H9 (cell line): ENCODE data around the gene DCC. TPM values are rescaled to one million over a fixed set of nuclear protein-coding genes. Genes with fewer than 3 reads are reported as not detected.

ENCODE experiments used
- DNase-seq: peaks from one replicate; pipeline ENCODE4 v3.0.0-alpha.2; 2017
- H2AFZ ChIP-seq: one replicate; pipeline ENCODE4 v1.6.1; 2013; ENCODE audit warnings: mild to moderate bottlenecking, low read length, control low read depth, moderate library complexity
- H2AK5ac ChIP-seq: 2 replicates; pipeline ENCODE4 v1.6.1; 2013; ENCODE audit warnings: low read length, control low read depth, mixed read lengths; ENCODE audit not compliant: insufficient read length
- H2BK120ac ChIP-seq: one replicate; pipeline ENCODE4 v1.6.1; 2013; ENCODE audit warnings: low read depth, mild to moderate bottlenecking, low read length, control low read depth, inconsistent platforms; ENCODE audit not compliant: poor library complexity, severe bottlenecking
- H2BK12ac ChIP-seq: 2 replicates; pipeline ENCODE4 v1.6.1; 2013; ENCODE audit warnings: low read length, control low read depth, mixed read lengths, low read depth; ENCODE audit not compliant: insufficient read length
- H2BK15ac ChIP-seq: 2 replicates; pipeline ENCODE4 v1.6.1; 2013; ENCODE audit warnings: low read depth, low read length, control low read depth
- H2BK20ac ChIP-seq: one replicate; pipeline ENCODE4 v1.6.1; 2013; ENCODE audit warnings: low read depth, mild to moderate bottlenecking, low read length, control low read depth, inconsistent platforms; ENCODE audit not compliant: poor library complexity, severe bottlenecking
- H2BK5ac ChIP-seq: 2 replicates; pipeline ENCODE4 v1.6.1; 2013; ENCODE audit warnings: low read length, control low read depth, mixed read lengths; ENCODE audit not compliant: insufficient read length
- H3K14ac ChIP-seq: 2 replicates; pipeline ENCODE4 v1.6.1; 2013; ENCODE audit warnings: low read length, control low read depth; ENCODE audit not compliant: insufficient read depth
- H3K18ac ChIP-seq: 2 replicates; pipeline ENCODE4 v1.6.1; 2013; ENCODE audit warnings: low read depth, mild to moderate bottlenecking, mixed read lengths, low read length, control low read depth; ENCODE audit not compliant: insufficient read length
- H3K23ac ChIP-seq: 2 replicates; pipeline ENCODE4 v1.6.1; 2013; ENCODE audit warnings: low read length, control low read depth, mixed read lengths, low read depth; ENCODE audit not compliant: insufficient read length
- H3K23me2 ChIP-seq: 2 replicates; pipeline ENCODE4 v1.6.1; 2013; ENCODE audit warnings: low read depth, mild to moderate bottlenecking, mixed read lengths, low read length, control low read depth; ENCODE audit not compliant: insufficient read length, poor library complexity, severe bottlenecking
- H3K27ac ChIP-seq: 2 replicates; pipeline ENCODE4 v1.5.1; 2013; ENCODE audit warnings: low read length, control low read depth, mixed read lengths, low read depth; ENCODE audit not compliant: insufficient read length
- H3K27me3 ChIP-seq: 2 replicates; pipeline ENCODE4 v1.6.1; 2013; ENCODE audit warnings: low read length, control low read depth, inconsistent platforms; ENCODE audit not compliant: insufficient read depth
- H3K4ac ChIP-seq: 2 replicates; pipeline ENCODE4 v1.6.1; 2013; ENCODE audit warnings: low read depth, mild to moderate bottlenecking, control low read depth, inconsistent platforms, low read length, moderate library complexity
- H3K4me1 ChIP-seq: 2 replicates; pipeline ENCODE4 v1.6.1; 2013; ENCODE audit warnings: low read length, control low read depth, inconsistent platforms; ENCODE audit not compliant: insufficient read depth
- H3K4me2 ChIP-seq: 2 replicates; pipeline ENCODE4 v1.6.1; 2013; ENCODE audit warnings: low read length, control low read depth, mixed read lengths; ENCODE audit not compliant: insufficient read length, insufficient read depth
- H3K56ac ChIP-seq: 2 replicates; pipeline ENCODE4 v1.6.1; 2013; ENCODE audit warnings: low read depth, mild to moderate bottlenecking, mixed read lengths, low read length, control low read depth; ENCODE audit not compliant: insufficient read length
- H3K79me1 ChIP-seq: 2 replicates; pipeline ENCODE4 v1.6.1; 2013; ENCODE audit warnings: low read depth, mild to moderate bottlenecking, moderate library complexity, low read length, control low read depth, inconsistent platforms; ENCODE audit not compliant: insufficient read depth, poor library complexity, severe bottlenecking
- H3K79me2 ChIP-seq: 2 replicates; pipeline ENCODE4 v1.6.1; 2013; ENCODE audit warnings: low read length, control low read depth, inconsistent platforms; ENCODE audit not compliant: insufficient read depth
- H3K9ac ChIP-seq: 2 replicates; pipeline ENCODE4 v1.6.1; 2013; ENCODE audit warnings: low read length, control low read depth, mixed read lengths; ENCODE audit not compliant: insufficient read length; ENCODE audit errors: extremely low read depth
- H3K9me3 ChIP-seq: one replicate; pipeline ENCODE4 v1.6.1; 2013; ENCODE audit warnings: low read depth, low read length, inconsistent platforms; ENCODE audit not compliant: control insufficient read depth
- H3T11ph ChIP-seq: one replicate; pipeline ENCODE4 v1.6.1; 2013; ENCODE audit warnings: mild to moderate bottlenecking, low read length, control low read depth, inconsistent platforms
- H4K20me1 ChIP-seq: one replicate; pipeline ENCODE4 v1.6.1; 2013; ENCODE audit not compliant: control insufficient read depth, insufficient read length, insufficient read depth
- H4K5ac ChIP-seq: 2 replicates; pipeline ENCODE4 v1.6.1; 2013; ENCODE audit warnings: low read depth, mild to moderate bottlenecking, mixed read lengths, low read length, control low read depth; ENCODE audit not compliant: insufficient read length
- H4K8ac ChIP-seq: replicated peaks from 2 replicates; pipeline ENCODE4 v1.6.1; 2013; ENCODE audit warnings: low read length, control low read depth, mixed read lengths, low read depth; ENCODE audit not compliant: insufficient read length
- H4K91ac ChIP-seq: 2 replicates; pipeline ENCODE4 v1.6.1; 2013; ENCODE audit warnings: low read depth, mild to moderate bottlenecking, moderate library complexity, mixed read lengths, low read length, control low read depth; ENCODE audit not compliant: insufficient read length
- H3K27ac Mint-ChIP-seq, 3 experiments: 2 replicates in 2 of 3; 3 replicates in 1 of 3; pipeline ENCODE4 v1.8.0; 2020 to 2021; ENCODE audit warnings: mixed read lengths in 3 of 3, mild to moderate bottlenecking in 1 of 3, moderate library complexity in 1 of 3
- H3K27me3 Mint-ChIP-seq: 2 replicates; pipeline ENCODE4 v1.8.0; 2021; ENCODE audit warnings: low read depth, mild to moderate bottlenecking, moderate library complexity, mixed read lengths
- H3K36me3 Mint-ChIP-seq, 3 experiments: 2 replicates in 2 of 3; 3 replicates in 1 of 3; pipeline ENCODE4 v1.8.0; 2020 to 2021; ENCODE audit warnings: low read depth in 3 of 3, mixed read lengths in 3 of 3; ENCODE audit not compliant: insufficient read depth in 1 of 3
- H3K4me1 Mint-ChIP-seq, 2 experiments: 2 replicates each; pipeline ENCODE4 v1.8.0; 2020; ENCODE audit warnings: mixed read lengths in 2 of 2
- H3K4me3 Mint-ChIP-seq, 2 experiments: 2 replicates in 1 of 2; 3 replicates in 1 of 2; pipeline ENCODE4 v1.8.0; 2020 to 2021; ENCODE audit warnings: mild to moderate bottlenecking in 2 of 2, mixed read lengths in 2 of 2, moderate library complexity in 1 of 2
- H3K9me3 Mint-ChIP-seq, 2 experiments: 2 replicates in 1 of 2; 3 replicates in 1 of 2; pipeline ENCODE4 v1.8.0; 2020; ENCODE audit warnings: mild to moderate bottlenecking in 2 of 2, mixed read lengths in 2 of 2, moderate library complexity in 1 of 2
- WGBS: extraction: QIAGEN DNeasy Blood & Tissue Kit; methylation state at CpG from one replicate; pipeline ENCODE4 v1.1.7; 2013; ENCODE audit warnings: missing lambda C conversion rate, low lambda C conversion rate, mixed read lengths; ENCODE audit not compliant: insufficient read length; ENCODE audit errors: extremely low coverage; 5-methylcytosine and 5-hydroxymethylcytosine counted together
- total RNA-seq: library from RNA; stranded (reverse); gene quantifications from 2 replicates; pipeline ENCODE4 v1.2.1, GENCODE V29; 2021
- TF ChIP-seq, protein P1 (sequence below): fragments of 200-600 bp; sonication (generic); conservative IDR thresholded peaks from 3 replicates; pipeline ENCODE4 v1.8.0; 2021; ENCODE audit warnings: antibody characterized with exemption, mild to moderate bottlenecking

The DCC gene
- total RNA-seq, 1 experiment from 2014 or later = 0.35 TPM

DNA sequence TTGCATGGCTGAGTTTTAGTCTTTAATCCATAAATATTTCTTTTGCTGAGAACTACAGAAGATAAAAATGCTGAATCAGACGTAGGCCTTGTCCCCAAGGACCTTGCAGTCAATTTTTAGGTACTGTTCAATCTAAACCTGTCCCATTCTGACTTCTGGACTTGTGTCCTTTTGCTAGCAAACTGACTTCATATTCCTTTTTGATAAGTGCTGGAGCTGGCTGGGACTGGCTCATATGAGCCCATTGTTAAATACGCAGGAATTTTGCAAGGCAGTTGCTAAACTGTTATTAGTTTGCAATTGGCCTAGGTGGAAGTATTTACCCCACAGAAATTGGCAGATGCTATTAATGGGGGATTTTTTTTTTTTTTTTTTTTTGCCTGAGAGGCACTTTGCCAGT is 941.4 kb downstream of the DCC start:
- no peak overlapping the region for H3T11ph ChIP-seq
- H3K79me1 ChIP-seq = no peaks in the 10 kb centered on the region
- no peak overlapping the region for H2BK15ac ChIP-seq
- H3K9me3 ChIP-seq = no peaks in the 10 kb centered on the region
- Mint-ChIP-seq H3K27ac (no peak overlapping the region), H3K36me3 (peaks cover 0 to 13% (median 9%) of the 10 kb centered on the region in 3 experiments; a peak in 6 of 7 replicates), H3K4me3 (no peak overlapping the region), H3K4me1 (no peaks in the 10 kb centered on the region), H3K9me3 (peaks cover 7 to 13% of the 10 kb centered on the region in 2 experiments; a peak in 4 of 5 replicates), H3K27me3 (no peaks in the 10 kb centered on the region)
- H2BK120ac ChIP-seq = no peak overlapping the region
- DNase-seq = no peak
- no peak overlapping the region for H3K27ac ChIP-seq
- no peak overlapping the region for H4K5ac ChIP-seq
- no peaks in the 10 kb centered on the region for H3K23me2 ChIP-seq
- no peak overlapping the region for H3K14ac ChIP-seq
- H3K4ac ChIP-seq = no peak overlapping the region
- H4K91ac ChIP-seq = no peak overlapping the region
- H4K8ac ChIP-seq = no peak overlapping the region
- no peak overlapping the region for H2BK5ac ChIP-seq
- no CpG with 5 or more reads among the region's 2 CpGs for WGBS
- no peak overlapping the region for H3K9ac ChIP-seq
- no peaks in the 10 kb centered on the region for H3K79me2 ChIP-seq
- no peaks in the 10 kb centered on the region for H4K20me1 ChIP-seq
- H2BK20ac ChIP-seq = no peak overlapping the region
- TF ChIP-seq, protein P1, sequence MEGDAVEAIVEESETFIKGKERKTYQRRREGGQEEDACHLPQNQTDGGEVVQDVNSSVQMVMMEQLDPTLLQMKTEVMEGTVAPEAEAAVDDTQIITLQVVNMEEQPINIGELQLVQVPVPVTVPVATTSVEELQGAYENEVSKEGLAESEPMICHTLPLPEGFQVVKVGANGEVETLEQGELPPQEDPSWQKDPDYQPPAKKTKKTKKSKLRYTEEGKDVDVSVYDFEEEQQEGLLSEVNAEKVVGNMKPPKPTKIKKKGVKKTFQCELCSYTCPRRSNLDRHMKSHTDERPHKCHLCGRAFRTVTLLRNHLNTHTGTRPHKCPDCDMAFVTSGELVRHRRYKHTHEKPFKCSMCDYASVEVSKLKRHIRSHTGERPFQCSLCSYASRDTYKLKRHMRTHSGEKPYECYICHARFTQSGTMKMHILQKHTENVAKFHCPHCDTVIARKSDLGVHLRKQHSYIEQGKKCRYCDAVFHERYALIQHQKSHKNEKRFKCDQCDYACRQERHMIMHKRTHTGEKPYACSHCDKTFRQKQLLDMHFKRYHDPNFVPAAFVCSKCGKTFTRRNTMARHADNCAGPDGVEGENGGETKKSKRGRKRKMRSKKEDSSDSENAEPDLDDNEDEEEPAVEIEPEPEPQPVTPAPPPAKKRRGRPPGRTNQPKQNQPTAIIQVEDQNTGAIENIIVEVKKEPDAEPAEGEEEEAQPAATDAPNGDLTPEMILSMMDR = no peak
- H3K4me2 ChIP-seq = no peak overlapping the region
- no peak overlapping the region for H2BK12ac ChIP-seq
- no peak overlapping the region for H3K56ac ChIP-seq
- H2AFZ ChIP-seq = no peak overlapping the region
- H2AK5ac ChIP-seq = no peak overlapping the region
- no peak overlapping the region for H3K18ac ChIP-seq
- H3K23ac ChIP-seq = no peak overlapping the region
- no peaks in the 10 kb centered on the region for H3K27me3 ChIP-seq
- no peaks in the 10 kb centered on the region for H3K4me1 ChIP-seq
